ENCODE measurements around the gene SERPINB11. TPM values are rescaled to one million over a fixed set of nuclear protein-coding genes. Genes with fewer than 3 reads are reported as not detected.

The SERPINB11 gene
- total RNA-seq, 2 experiments from 2014 or later: not detected

DNA sequence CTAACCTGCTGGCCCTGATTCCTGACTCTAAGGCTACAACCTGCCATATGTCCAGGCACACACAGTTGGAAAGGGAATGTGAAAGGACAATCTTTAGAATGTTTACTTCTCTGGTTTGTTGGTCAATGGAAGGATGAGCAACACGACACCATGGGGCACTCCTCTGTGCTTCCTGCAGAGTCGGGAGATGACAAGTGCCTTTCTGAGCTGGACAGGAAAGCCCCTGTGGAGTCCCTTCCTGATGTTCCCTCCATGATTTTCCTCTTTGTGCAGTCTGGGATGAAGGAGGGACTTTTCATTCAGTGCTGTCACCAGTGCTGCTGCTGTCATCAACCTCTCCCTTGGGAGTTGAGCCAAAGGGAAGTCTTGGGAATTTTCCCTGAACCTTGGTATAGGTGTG lies 49.9 kb downstream of the SERPINB11 start:
- Histone ChIP-seq H3K4me1 (ENCODE audit: insufficient read depth, low read length, poor library complexity, severe bottlenecking) (no peaks in the 10 kb centered on the region), H3K79me2 (ENCODE audit: insufficient read depth, low read depth, low read length) (no peaks in the 10 kb centered on the region), H3K9me3 (ENCODE audit: low read length) (no peaks in the 10 kb centered on the region), H3K27ac (ENCODE audit: low read depth, low read length, poor library complexity, severe bottlenecking) (no peak overlapping the region), H2AFZ (ENCODE audit: low read length) (no peak overlapping the region), H3K9me2 (ENCODE audit: insufficient read depth, low read length) (no peaks in the 10 kb centered on the region), H3K4me2 (ENCODE audit: low read length) (no peak overlapping the region), H3K36me3 (ENCODE audit: insufficient read depth, low read length) (no peaks in the 10 kb centered on the region), H4K20me1 (ENCODE audit: insufficient read depth, low read length) (no peaks in the 10 kb centered on the region), H3K4me3 (ENCODE audit: low read depth, low read length, poor library complexity, severe bottlenecking) (no peak overlapping the region)
- intact Hi-C loops (cut with micrococcal nuclease; ENCODE audit: unreplicated experiment): no loop called here
- DNase-seq (ENCODE audit: low spot score): no peak
- TF ChIP-seq, protein P1, sequence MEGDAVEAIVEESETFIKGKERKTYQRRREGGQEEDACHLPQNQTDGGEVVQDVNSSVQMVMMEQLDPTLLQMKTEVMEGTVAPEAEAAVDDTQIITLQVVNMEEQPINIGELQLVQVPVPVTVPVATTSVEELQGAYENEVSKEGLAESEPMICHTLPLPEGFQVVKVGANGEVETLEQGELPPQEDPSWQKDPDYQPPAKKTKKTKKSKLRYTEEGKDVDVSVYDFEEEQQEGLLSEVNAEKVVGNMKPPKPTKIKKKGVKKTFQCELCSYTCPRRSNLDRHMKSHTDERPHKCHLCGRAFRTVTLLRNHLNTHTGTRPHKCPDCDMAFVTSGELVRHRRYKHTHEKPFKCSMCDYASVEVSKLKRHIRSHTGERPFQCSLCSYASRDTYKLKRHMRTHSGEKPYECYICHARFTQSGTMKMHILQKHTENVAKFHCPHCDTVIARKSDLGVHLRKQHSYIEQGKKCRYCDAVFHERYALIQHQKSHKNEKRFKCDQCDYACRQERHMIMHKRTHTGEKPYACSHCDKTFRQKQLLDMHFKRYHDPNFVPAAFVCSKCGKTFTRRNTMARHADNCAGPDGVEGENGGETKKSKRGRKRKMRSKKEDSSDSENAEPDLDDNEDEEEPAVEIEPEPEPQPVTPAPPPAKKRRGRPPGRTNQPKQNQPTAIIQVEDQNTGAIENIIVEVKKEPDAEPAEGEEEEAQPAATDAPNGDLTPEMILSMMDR (conservative IDR thresholded peaks at IDR 0.05; ENCODE audit: low read length): no peak
- no peak for TF ChIP-seq EZH2phosphoT487 (IDR thresholded peaks at IDR 0.05; ENCODE audit: borderline replicate concordance, low read depth, low read length)
- ChIA-PET CTCF (ENCODE audit: unreplicated experiment) (no interaction called here), POLR2A (no interaction called here)
- BruUV-seq (replicated peaks): no TSS peak

DNA sequence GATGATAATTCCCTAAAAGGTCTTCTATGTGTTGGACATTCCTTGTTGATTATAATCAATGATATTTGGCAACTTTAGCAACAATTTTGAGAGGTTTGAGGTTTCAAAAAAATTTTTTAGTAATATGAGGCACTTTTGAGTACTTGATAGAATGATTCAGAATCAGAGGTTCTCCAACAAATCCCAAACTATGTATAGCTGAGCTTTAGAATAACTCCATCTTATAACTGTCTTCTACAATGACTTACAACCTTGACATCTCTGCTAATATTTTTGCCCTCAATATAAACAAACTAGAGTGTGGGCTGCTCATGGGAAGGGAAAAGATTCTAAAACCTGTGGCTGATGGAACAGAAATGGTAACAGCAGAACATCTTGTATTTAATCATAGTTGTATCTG lies 50.9 kb downstream of the SERPINB11 start:
- H3K4me3 ChIP-seq (ENCODE audit: low read depth, low read length, poor library complexity, severe bottlenecking): no peak overlapping the region
- DNase-seq (ENCODE audit: low spot score): no peak
- no TSS peak for BruUV-seq (replicated peaks)

DNA sequence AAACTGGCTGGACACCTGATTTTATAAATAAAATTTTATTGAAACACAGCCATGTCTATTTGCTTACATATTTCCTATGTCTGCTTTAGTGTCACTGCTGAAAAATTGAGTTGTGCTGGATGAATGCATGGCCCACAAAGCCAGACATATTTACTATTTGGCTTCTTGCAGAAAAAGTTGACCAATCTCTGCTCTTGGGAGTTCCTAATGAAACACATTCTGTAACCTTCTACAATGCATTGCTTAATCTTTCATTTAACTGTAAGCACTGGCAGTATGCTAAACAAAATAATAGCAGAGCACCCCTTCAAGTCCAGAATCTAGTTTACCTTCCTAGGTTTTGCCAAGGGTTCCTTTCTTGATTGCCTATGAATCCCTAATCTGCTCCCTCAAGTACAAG lies 54.8 kb downstream of the SERPINB11 start:
- H3K4me1 ChIP-seq (ENCODE audit: insufficient read depth, low read length, poor library complexity, severe bottlenecking): no peaks in the 10 kb centered on the region
- intact Hi-C loops (cut with micrococcal nuclease; ENCODE audit: unreplicated experiment): no loop called here
- no peak overlapping the region for H3K27ac ChIP-seq (ENCODE audit: low read depth, low read length, poor library complexity, severe bottlenecking)
- H3K9me3 ChIP-seq (ENCODE audit: low read length): no peaks in the 10 kb centered on the region
- ChIA-PET POLR2A (no interaction called here), CTCF (ENCODE audit: unreplicated experiment) (no interaction called here)
- H2AFZ ChIP-seq (ENCODE audit: low read length): no peak overlapping the region
- no peak for DNase-seq (ENCODE audit: low spot score)
- no peak overlapping the region for H3K4me2 ChIP-seq (ENCODE audit: low read length)
- H4K20me1 ChIP-seq (ENCODE audit: insufficient read depth, low read length): no peaks in the 10 kb centered on the region
- no TSS peak for BruUV-seq (replicated peaks)
- H3K4me3 ChIP-seq (ENCODE audit: low read depth, low read length, poor library complexity, severe bottlenecking): no peak overlapping the region
- H3K9me2 ChIP-seq (ENCODE audit: insufficient read depth, low read length): no peaks in the 10 kb centered on the region
- no peaks in the 10 kb centered on the region for H3K79me2 ChIP-seq (ENCODE audit: insufficient read depth, low read depth, low read length)
- TF ChIP-seq EZH2phosphoT487 (IDR thresholded peaks at IDR 0.05; ENCODE audit: borderline replicate concordance, low read depth, low read length): no peak
- TF ChIP-seq, protein P1 (conservative IDR thresholded peaks at IDR 0.05; ENCODE audit: low read length): no peak
- no peaks in the 10 kb centered on the region for H3K36me3 ChIP-seq (ENCODE audit: insufficient read depth, low read length)

More for the DNA sequence above, 50.9 kb downstream of the SERPINB11 start:
- Histone ChIP-seq H2AFZ (ENCODE audit: low read length) (no peak overlapping the region), H4K20me1 (ENCODE audit: insufficient read depth, low read length) (no peaks in the 10 kb centered on the region), H3K4me1 (ENCODE audit: insufficient read depth, low read length, poor library complexity, severe bottlenecking) (no peaks in the 10 kb centered on the region), H3K79me2 (ENCODE audit: insufficient read depth, low read depth, low read length) (no peaks in the 10 kb centered on the region), H3K9me3 (ENCODE audit: low read length) (no peaks in the 10 kb centered on the region), H3K4me2 (ENCODE audit: low read length) (no peak overlapping the region), H3K36me3 (ENCODE audit: insufficient read depth, low read length) (no peaks in the 10 kb centered on the region), H3K27ac (ENCODE audit: low read depth, low read length, poor library complexity, severe bottlenecking) (no peak overlapping the region), H3K9me2 (ENCODE audit: insufficient read depth, low read length) (no peaks in the 10 kb centered on the region)
- ChIA-PET CTCF (ENCODE audit: unreplicated experiment) (no interaction called here), POLR2A (no interaction called here)
- intact Hi-C loops (cut with micrococcal nuclease; ENCODE audit: unreplicated experiment): no loop called here
- TF ChIP-seq, protein P1 (conservative IDR thresholded peaks at IDR 0.05; ENCODE audit: low read length): no peak
- TF ChIP-seq EZH2phosphoT487 (IDR thresholded peaks at IDR 0.05; ENCODE audit: borderline replicate concordance, low read depth, low read length): no peak

Data from OCI-LY7 (cell line).